NCI-H1417 treated with DMSO at 0.1 percent for 48 hours (cell line): Measurements from ENCODE around the gene CACHD1.
A peak's percentile ranks its signal among the peaks of the same experiment; 100 is the strongest.

ENCODE experiments used
- DNase-seq: peaks from one replicate; lab custom pipeline; 2025; lab: John Stamatoyannopoulos, UW

The CACHD1 gene

GRCh38 chr1:64473367-64473766 is 3.4 kb downstream of the CACHD1 start:
- no peak for DNase-seq

- DNase-seq = no peak
Measured at GRCh38 chr1:64474133-64474532, 4.2 kb downstream of the CACHD1 start.

- no peak for DNase-seq
Measured at GRCh38 chr1:64474665-64475439, 4.9 kb downstream of the CACHD1 start.

- no peak for DNase-seq
Measured at GRCh38 chr1:64476251-64476952, 6.5 kb downstream of the CACHD1 start.

GRCh38 chr1:64478594-64479470 is 8.9 kb downstream of the CACHD1 start:
- DNase-seq = no peak

GRCh38 chr1:64479874-64480273 is 9.9 kb downstream of the CACHD1 start:
- no peak for DNase-seq

GRCh38 chr1:64480999-64481772 is 11.3 kb downstream of the CACHD1 start:
- DNase-seq = no peak

GRCh38 chr1:64482128-64482527 is 12.2 kb downstream of the CACHD1 start:
- DNase-seq = no peak

- no peak for DNase-seq
Measured at GRCh38 chr1:64482720-64483119, 12.8 kb downstream of the CACHD1 start.

- no peak for DNase-seq
Measured at GRCh38 chr1:64483731-64484414, 13.9 kb downstream of the CACHD1 start.

GRCh38 chr1:64484651-64485050 is 14.7 kb downstream of the CACHD1 start:
- DNase-seq = no peak

- no peak for DNase-seq
Measured at GRCh38 chr1:64486193-64486592, 16.3 kb downstream of the CACHD1 start.

- DNase-seq = no peak
Measured at GRCh38 chr1:64487061-64487460, 17.1 kb downstream of the CACHD1 start.

- DNase-seq = no peak
Measured at GRCh38 chr1:64488862-64489261, 18.9 kb downstream of the CACHD1 start.

GRCh38 chr1:64489707-64490106 is 19.8 kb downstream of the CACHD1 start:
- no peak for DNase-seq

GRCh38 chr1:64490213-64490818 is 20.4 kb downstream of the CACHD1 start:
- no peak for DNase-seq

GRCh38 chr1:64492424-64492823 is 22.5 kb downstream of the CACHD1 start:
- no peak for DNase-seq

GRCh38 chr1:64493831-64494230 is 23.9 kb downstream of the CACHD1 start:
- no peak for DNase-seq

GRCh38 chr1:64494659-64495058 is 24.7 kb downstream of the CACHD1 start:
- DNase-seq = no peak

GRCh38 chr1:64495878-64496277 is 25.9 kb downstream of the CACHD1 start:
- peak; percentile 73 for DNase-seq

GRCh38 chr1:64496606-64497005 is 26.7 kb downstream of the CACHD1 start:
- DNase-seq = no peak
